Parathyroid adenoma (tissue), 2 donors: ENCODE measurements around the gene ANAPC2.

Source experiments
- H2AFZ ChIP-seq: fragments of 300-600 bp; sonication (generic); one replicate; pipeline ENCODE4 v1.7.0; 2017; ENCODE audit warnings: antibody characterized with exemption, mild to moderate bottlenecking
- H3K27ac ChIP-seq: fragments of 300-600 bp; sonication (generic); one replicate; pipeline ENCODE4 v1.7.0; 2017
- H3K27me3 ChIP-seq: fragments of 300-600 bp; sonication (generic); one replicate; pipeline ENCODE4 v1.7.0; 2017; ENCODE audit warnings: low read length; ENCODE audit not compliant: control insufficient read depth, insufficient read depth
- H3K36me3 ChIP-seq: fragments of 300-600 bp; sonication (generic); one replicate; pipeline ENCODE4 v1.7.0; 2017; ENCODE audit warnings: low read length; ENCODE audit not compliant: control insufficient read depth, insufficient read depth
- H3K4me1 ChIP-seq: fragments of 300-600 bp; sonication (generic); one replicate; pipeline ENCODE4 v1.7.0; 2017; ENCODE audit warnings: control low read depth
- H3K4me2 ChIP-seq: fragments of 300-600 bp; sonication (generic); one replicate; pipeline ENCODE4 v1.7.0; 2017; ENCODE audit warnings: low read length
- H3K4me3 ChIP-seq: fragments of 300-600 bp; sonication (generic); one replicate; pipeline ENCODE4 v1.7.0; 2017; ENCODE audit warnings: low read depth, low read length
- H3K79me2 ChIP-seq: fragments of 300-600 bp; sonication (generic); one replicate; pipeline ENCODE4 v1.7.0; 2017; ENCODE audit warnings: control low read depth
- H3K9ac ChIP-seq: fragments of 300-600 bp; sonication (generic); one replicate; pipeline ENCODE4 v1.7.0; 2017; ENCODE audit warnings: mild to moderate bottlenecking
- H3K9me3 ChIP-seq: fragments of 300-600 bp; sonication (generic); one replicate; pipeline ENCODE4 v1.7.0; 2017; ENCODE audit warnings: low read length; ENCODE audit not compliant: control insufficient read depth
- TF ChIP-seq, protein P1 (sequence below): fragments of 300-600 bp; sonication (generic); IDR thresholded peaks from one replicate; pipeline ENCODE4 v1.7.0; 2017; ENCODE audit warnings: antibody characterized with exemption, mild to moderate bottlenecking
- donor health status: primary hyperparathyroidism.

ANAPC2 gene, protein sequence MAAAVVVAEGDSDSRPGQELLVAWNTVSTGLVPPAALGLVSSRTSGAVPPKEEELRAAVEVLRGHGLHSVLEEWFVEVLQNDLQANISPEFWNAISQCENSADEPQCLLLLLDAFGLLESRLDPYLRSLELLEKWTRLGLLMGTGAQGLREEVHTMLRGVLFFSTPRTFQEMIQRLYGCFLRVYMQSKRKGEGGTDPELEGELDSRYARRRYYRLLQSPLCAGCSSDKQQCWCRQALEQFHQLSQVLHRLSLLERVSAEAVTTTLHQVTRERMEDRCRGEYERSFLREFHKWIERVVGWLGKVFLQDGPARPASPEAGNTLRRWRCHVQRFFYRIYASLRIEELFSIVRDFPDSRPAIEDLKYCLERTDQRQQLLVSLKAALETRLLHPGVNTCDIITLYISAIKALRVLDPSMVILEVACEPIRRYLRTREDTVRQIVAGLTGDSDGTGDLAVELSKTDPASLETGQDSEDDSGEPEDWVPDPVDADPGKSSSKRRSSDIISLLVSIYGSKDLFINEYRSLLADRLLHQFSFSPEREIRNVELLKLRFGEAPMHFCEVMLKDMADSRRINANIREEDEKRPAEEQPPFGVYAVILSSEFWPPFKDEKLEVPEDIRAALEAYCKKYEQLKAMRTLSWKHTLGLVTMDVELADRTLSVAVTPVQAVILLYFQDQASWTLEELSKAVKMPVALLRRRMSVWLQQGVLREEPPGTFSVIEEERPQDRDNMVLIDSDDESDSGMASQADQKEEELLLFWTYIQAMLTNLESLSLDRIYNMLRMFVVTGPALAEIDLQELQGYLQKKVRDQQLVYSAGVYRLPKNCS

DNA sequence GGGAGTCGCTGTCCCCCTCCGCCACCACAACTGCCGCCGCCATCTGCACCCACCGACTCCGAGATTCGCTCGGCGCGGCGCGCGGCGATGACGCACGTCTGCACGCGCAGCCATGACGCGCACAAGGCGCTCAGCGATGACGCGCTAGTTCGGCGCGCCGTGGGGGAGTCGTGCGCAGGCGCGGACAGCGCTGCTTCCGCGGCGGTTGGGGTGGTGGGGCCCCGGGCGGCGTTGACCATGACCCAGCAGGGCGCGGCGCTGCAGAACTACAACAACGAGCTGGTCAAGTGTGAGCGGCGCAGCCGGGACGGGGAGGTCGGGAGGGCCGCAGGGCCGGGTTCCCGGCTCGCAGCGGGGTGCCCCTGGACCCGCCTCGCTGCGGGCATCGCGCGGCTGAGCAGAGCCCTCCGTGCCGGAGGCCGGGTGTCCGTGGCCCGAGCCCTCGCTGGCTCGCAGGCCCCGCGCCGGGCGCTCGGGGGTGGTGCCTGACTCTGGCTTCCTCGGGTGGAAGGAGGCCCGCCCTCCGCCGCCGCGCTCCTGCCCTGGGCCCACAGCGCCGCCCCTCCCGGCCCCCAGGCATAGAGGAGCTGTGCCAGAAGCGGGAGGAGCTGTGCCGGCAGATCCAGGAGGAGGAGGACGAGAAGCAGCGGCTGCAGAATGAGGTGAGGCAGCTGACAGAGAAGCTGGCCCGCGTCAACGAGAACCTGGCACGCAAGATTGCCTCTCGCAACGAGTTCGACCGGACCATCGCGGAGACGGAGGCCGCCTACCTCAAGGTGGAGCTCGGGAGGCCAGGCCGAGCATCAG lies at the start of gene ANAPC2, which contains the start of gene SSNA1:
Gene ANAPC2, minus strand, starts transcription at position 71 of the 807 bp plus-strand sequence. Its CDS starts 28 bp downstream, at position 43.
Gene SSNA1, plus strand, starts transcription at position 187 of the 807 bp plus-strand sequence. Its CDS starts 51 bp downstream, at position 238.
- TF ChIP-seq, protein P1, sequence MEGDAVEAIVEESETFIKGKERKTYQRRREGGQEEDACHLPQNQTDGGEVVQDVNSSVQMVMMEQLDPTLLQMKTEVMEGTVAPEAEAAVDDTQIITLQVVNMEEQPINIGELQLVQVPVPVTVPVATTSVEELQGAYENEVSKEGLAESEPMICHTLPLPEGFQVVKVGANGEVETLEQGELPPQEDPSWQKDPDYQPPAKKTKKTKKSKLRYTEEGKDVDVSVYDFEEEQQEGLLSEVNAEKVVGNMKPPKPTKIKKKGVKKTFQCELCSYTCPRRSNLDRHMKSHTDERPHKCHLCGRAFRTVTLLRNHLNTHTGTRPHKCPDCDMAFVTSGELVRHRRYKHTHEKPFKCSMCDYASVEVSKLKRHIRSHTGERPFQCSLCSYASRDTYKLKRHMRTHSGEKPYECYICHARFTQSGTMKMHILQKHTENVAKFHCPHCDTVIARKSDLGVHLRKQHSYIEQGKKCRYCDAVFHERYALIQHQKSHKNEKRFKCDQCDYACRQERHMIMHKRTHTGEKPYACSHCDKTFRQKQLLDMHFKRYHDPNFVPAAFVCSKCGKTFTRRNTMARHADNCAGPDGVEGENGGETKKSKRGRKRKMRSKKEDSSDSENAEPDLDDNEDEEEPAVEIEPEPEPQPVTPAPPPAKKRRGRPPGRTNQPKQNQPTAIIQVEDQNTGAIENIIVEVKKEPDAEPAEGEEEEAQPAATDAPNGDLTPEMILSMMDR: peak; percentile 28
- H3K36me3 ChIP-seq: no peaks in the 10 kb centered on the region
- peaks cover 8% of the 10 kb centered on the region for H3K4me1 ChIP-seq
- peak within 1 kb of the TSS; percentile 97 for H3K4me3 ChIP-seq
- H3K9me3 ChIP-seq: no peaks in the 10 kb centered on the region
- H3K27me3 ChIP-seq: no peaks in the 10 kb centered on the region
- H3K27ac ChIP-seq: peak within 1 kb of the TSS; percentile 87
- H3K4me2 ChIP-seq: peak within 1 kb of the TSS; percentile 99
- peak within 1 kb of the TSS; percentile 37 for H3K9ac ChIP-seq
- H3K79me2 ChIP-seq: peaks cover 4% of the 10 kb centered on the region
- H2AFZ ChIP-seq: peak within 1 kb of the TSS; percentile 90

GRCh38 chr9:137236936-137237421 lies 48.6 kb upstream of the ANAPC2 start:
- Histone ChIP-seq H3K36me3 (no peaks in the 10 kb centered on the region), H3K4me3 (no peak overlapping the region), H3K4me2 (peak overlapping the region; percentile 60), H3K79me2 (no peaks in the 10 kb centered on the region), H3K9ac (peak overlapping the region; percentile 6), H3K9me3 (no peaks in the 10 kb centered on the region), H3K27ac (peak overlapping the region; percentile 65), H3K27me3 (no peaks in the 10 kb centered on the region), H3K4me1 (peaks cover 14% of the 10 kb centered on the region), H2AFZ (peak overlapping the region; percentile 78)
- TF ChIP-seq, protein P1: no peak

GRCh38 chr9:137236238-137236935 lies 48.0 kb upstream of the ANAPC2 start:
- Histone ChIP-seq H3K79me2 (no peaks in the 10 kb centered on the region), H2AFZ (peak overlapping the region; percentile 78), H3K9me3 (no peaks in the 10 kb centered on the region), H3K4me2 (peak overlapping the region; percentile 60), H3K27me3 (no peaks in the 10 kb centered on the region), H3K4me1 (peaks cover 14% of the 10 kb centered on the region), H3K9ac (no peak overlapping the region), H3K4me3 (no peak overlapping the region), H3K36me3 (no peaks in the 10 kb centered on the region), H3K27ac (peak overlapping the region; percentile 65)
- TF ChIP-seq, protein P1: peak; percentile 96
